SK-N-SH (cell line): ENCODE measurements around the gene UBAC2. TPM values are rescaled to one million over a fixed set of nuclear protein-coding genes. Genes with fewer than 3 reads are reported as not detected.

Source experiments
- CTCF ChIA-PET: fragments of 300-600, 350-600 bp; formaldehyde crosslinking; extraction: SDS; loops from one replicate; lab custom pipeline; 2021; lab: Yijun Ruan, JAX
- POLR2A ChIA-PET: fragments of 350-600 bp; sonication (Branson Sonifier 250); formaldehyde crosslinking; extraction: SDS; loops from one replicate; lab custom pipeline; 2020; ENCODE audit warnings: antibody characterized with exemption, inconsistent platforms; lab: Yijun Ruan, JAX
- DNase-seq: peaks from one replicate; pipeline ENCODE4 v3.0.0; 2012
- H2AFZ ChIP-seq: fragments of 200-600 bp; sonication (generic); 2 replicates; pipeline ENCODE4 v1.8.1; 2016; ENCODE audit warnings: antibody characterized with exemption, mild to moderate bottlenecking, low read depth
- H3F3A ChIP-seq: fragments of 200-600 bp; sonication (generic); replicated peaks from 2 replicates; pipeline ENCODE3; 2016; ENCODE audit warnings: antibody characterized with exemption, mild to moderate bottlenecking; ENCODE audit not compliant: insufficient read depth
- H3K27ac ChIP-seq, 2 experiments: fragments of 200-500 bp in 1 of 2; fragments of 200-600 bp in 1 of 2; sonication (Bioruptor generic) in 1 of 2; sonication (generic), shearing (Covaris generic) in 1 of 2; 2 replicates each; pipeline versions ENCODE4 v1.5.1 to v1.6.1; 2014 to 2016; ENCODE audit warnings: low read depth in 2 of 2, inconsistent platforms in 1 of 2, low read length in 1 of 2, mild to moderate bottlenecking in 1 of 2, mixed read lengths in 1 of 2
- H3K27me3 ChIP-seq: fragments of 200-600 bp; sonication (generic), shearing (Covaris generic); 2 replicates; pipeline ENCODE4 v1.6.1; 2016; ENCODE audit warnings: mixed run types; ENCODE audit not compliant: insufficient read depth
- H3K36me3 ChIP-seq, 2 experiments: fragments of 200-500 bp in 1 of 2; fragments of 200-600 bp in 1 of 2; sonication (Bioruptor generic) in 1 of 2; sonication (generic) in 1 of 2; replicated peaks in 1 of 2; 2 replicates each; pipeline versions ENCODE3 to v1.5.1; 2014 to 2016; ENCODE audit warnings: low read length in 1 of 2, mild to moderate bottlenecking in 1 of 2; ENCODE audit not compliant: insufficient read depth in 2 of 2, control insufficient read depth in 1 of 2
- H3K4me1 ChIP-seq, 2 experiments: fragments of 200-500 bp in 1 of 2; fragments of 200-600 bp in 1 of 2; sonication (Bioruptor generic) in 1 of 2; sonication (generic), shearing (Covaris generic) in 1 of 2; 2 replicates each; pipeline versions ENCODE4 v1.5.1 to v1.6.1; 2014 to 2016; ENCODE audit warnings: low read depth in 1 of 2, low read length in 1 of 2, mixed run types in 1 of 2; ENCODE audit not compliant: insufficient read depth in 2 of 2, control insufficient read depth in 1 of 2
- H3K4me2 ChIP-seq: fragments of 200-600 bp; sonication (generic), shearing (Covaris generic); 2 replicates; pipeline ENCODE4 v1.6.1; 2017; ENCODE audit warnings: mixed run types
- H3K4me3 ChIP-seq, 2 experiments: fragments of 200-500 bp in 1 of 2; fragments of 200-600 bp in 1 of 2; sonication (Bioruptor generic) in 1 of 2; sonication (generic), shearing (Covaris generic) in 1 of 2; 2 replicates each; pipeline versions ENCODE4 v1.5.1 to v1.8.1; 2014 to 2016; ENCODE audit warnings: low read depth in 2 of 2, inconsistent platforms in 1 of 2, low read length in 1 of 2, mild to moderate bottlenecking in 1 of 2, mixed read lengths in 1 of 2, moderate library complexity in 1 of 2
- H3K79me2 ChIP-seq: fragments of 200-600 bp; sonication (generic); 2 replicates; pipeline ENCODE4 v1.8.1; 2017; ENCODE audit warnings: mild to moderate bottlenecking; ENCODE audit not compliant: insufficient read depth
- H3K9ac ChIP-seq: fragments of 200-600 bp; sonication (generic); 2 replicates; pipeline ENCODE4 v1.6.1; 2017; ENCODE audit warnings: mixed run types
- H3K9me2 ChIP-seq: fragments of 200-600 bp; sonication (generic); 2 replicates; pipeline ENCODE4 v1.6.1; 2017; ENCODE audit warnings: mixed run types
- H3K9me3 ChIP-seq: fragments of 200-600 bp; sonication (generic); 2 replicates; pipeline ENCODE4 v1.6.1; 2017; ENCODE audit warnings: mixed run types, mild to moderate bottlenecking, moderate library complexity
- H4K20me1 ChIP-seq: fragments of 200-600 bp; sonication (generic); 2 replicates; pipeline ENCODE4 v1.6.1; 2017; ENCODE audit warnings: mild to moderate bottlenecking, mixed run types; ENCODE audit not compliant: insufficient read depth
- CHD2 ChIP-seq: fragments of 150-350 bp; IDR thresholded peaks from 2 replicates; pipeline ENCODE4 v1.6.1; 2018; ENCODE audit warnings: low read length; ENCODE audit not compliant: partially characterized antibody
- ELF1 ChIP-seq: IDR thresholded peaks from 2 replicates; pipeline ENCODE4 v1.4.0; 2012
- EZH2phosphoT487 ChIP-seq: fragments of 200-600 bp; sonication (generic); IDR thresholded peaks from 2 replicates; pipeline ENCODE4 v1.6.1; 2017; ENCODE audit warnings: low read depth, mixed run types, mild to moderate bottlenecking, antibody characterized with exemption, moderate library complexity, borderline replicate concordance
- FOSL2 ChIP-seq: IDR thresholded peaks from 2 replicates; pipeline ENCODE4 v1.4.0; 2012; ENCODE audit warnings: low read depth, mild to moderate bottlenecking, moderate library complexity, borderline replicate concordance
- FOXJ3 ChIP-seq: sonication (generic); formaldehyde crosslinking; IDR thresholded peaks from 2 replicates; pipeline ENCODE4 v1.5.1; 2020; ENCODE audit warnings: mild to moderate bottlenecking, missing genetic modification reagents
- FOXM1 ChIP-seq: IDR thresholded peaks from 2 replicates; pipeline ENCODE4 v1.4.0; 2012; ENCODE audit warnings: low read depth, mild to moderate bottlenecking
- GABPA ChIP-seq: IDR thresholded peaks from 2 replicates; pipeline ENCODE4 v1.4.0; 2012; ENCODE audit warnings: low read depth, mild to moderate bottlenecking
- GATA2 ChIP-seq: sonication (generic); formaldehyde crosslinking; IDR thresholded peaks from 2 replicates; pipeline ENCODE4 v1.5.0; 2020; ENCODE audit warnings: mild to moderate bottlenecking, missing genetic modification reagents
- MEF2A ChIP-seq: IDR thresholded peaks from 2 replicates; pipeline ENCODE4 v1.4.0; 2012; ENCODE audit warnings: low read depth, borderline replicate concordance
- NRF1 ChIP-seq: IDR thresholded peaks from 2 replicates; pipeline ENCODE4 v1.6.1; 2012; ENCODE audit warnings: low read depth, mild to moderate bottlenecking, low read length
- POLR2AphosphoS5 ChIP-seq: IDR thresholded peaks from 2 replicates; pipeline ENCODE4 v1.6.1; 2012; ENCODE audit warnings: low read depth, low read length
- RFX5 ChIP-seq: IDR thresholded peaks from 2 replicates; pipeline ENCODE4 v1.6.1; 2012; ENCODE audit warnings: mild to moderate bottlenecking, improper control_type of control experiment, low read length
- SIN3A ChIP-seq: IDR thresholded peaks from 2 replicates; pipeline ENCODE4 v1.6.1; 2012; ENCODE audit warnings: low read depth, mild to moderate bottlenecking, low read length, moderate library complexity, borderline replicate concordance
- SMC3 ChIP-seq: IDR thresholded peaks from 2 replicates; pipeline ENCODE4 v1.6.1; 2012; ENCODE audit warnings: low read depth, low read length, improper control_type of control experiment
- TCF12 ChIP-seq: IDR thresholded peaks from 2 replicates; pipeline ENCODE4 v1.4.0; 2012
- YY1 ChIP-seq: IDR thresholded peaks from 2 replicates; pipeline ENCODE4 v1.4.0; 2012; ENCODE audit warnings: low read depth, mild to moderate bottlenecking
- WGBS: methylation state at CpG from one replicate; pipeline ENCODE4 v1.1.6; 2017; ENCODE audit warnings: low lambda C conversion rate; 5-methylcytosine and 5-hydroxymethylcytosine counted together
- polyA plus RNA-seq, 3 experiments: library from polyadenylated mRNA; depleted of rRNA; stranded (reverse); fragments of >200 nt; gene quantifications; 2 replicates each; pipeline ENCODE4 v1.2.3, GENCODE V29; 2012
- TF ChIP-seq, protein P1 (sequence below): IDR thresholded peaks from 2 replicates; pipeline ENCODE4 v1.6.1; 2012; ENCODE audit warnings: mild to moderate bottlenecking, low read depth, low read length, moderate library complexity
- TF ChIP-seq, protein P2 (sequence below): IDR thresholded peaks from 2 replicates; pipeline ENCODE4 v1.4.0; 2012; ENCODE audit warnings: low read depth, borderline replicate concordance
- TF ChIP-seq, protein P3 (sequence below): IDR thresholded peaks from 2 replicates; pipeline ENCODE4 v1.4.0; 2012; ENCODE audit warnings: low read depth
- TF ChIP-seq, protein P4 (sequence below): fragments of 150-350 bp; IDR thresholded peaks from 2 replicates; pipeline ENCODE4 v1.6.1; 2016; ENCODE audit warnings: mild to moderate bottlenecking, low read depth, low read length

Gene UBAC2
- polyA plus RNA-seq, 1 of the 3 experiments (the other 2 are of a cell fraction), result 79.0 TPM

DNA sequence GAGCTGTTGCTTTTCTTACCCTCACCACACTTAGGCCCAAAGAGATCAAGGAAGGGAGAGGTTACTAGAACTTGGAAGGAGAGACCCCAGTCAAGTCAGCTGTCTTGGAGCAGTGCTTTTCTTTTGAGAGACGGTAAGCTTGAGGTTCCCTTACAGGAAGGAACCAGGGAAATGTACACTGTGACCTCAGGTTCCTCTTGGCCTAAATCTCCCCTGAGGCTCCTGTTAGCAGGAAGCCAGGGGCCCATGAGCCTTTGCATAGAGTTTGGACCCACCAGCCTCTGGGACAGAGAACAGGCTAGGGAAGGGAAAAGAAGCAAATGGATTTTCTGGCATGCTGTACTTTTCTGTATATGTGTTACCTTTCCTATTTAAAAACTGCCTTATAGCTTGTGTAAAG, 63.4 kb downstream of the UBAC2 start:
- Histone ChIP-seq H2AFZ (no peak overlapping the region), H3K36me3 (peaks cover 7 to 34% of the 10 kb centered on the region in 2 experiments), H3K9me3 (no peaks in the 10 kb centered on the region), H3K4me3 (no peak overlapping the region), H3K79me2 (no peaks in the 10 kb centered on the region; the same call in 1 of the 2 replicates), H3K9ac (no peak overlapping the region), H3F3A (no peaks in the 10 kb centered on the region), H3K9me2 (no peaks in the 10 kb centered on the region), H3K4me1 (no peaks in the 10 kb centered on the region), H3K27me3 (no peaks in the 10 kb centered on the region), H3K27ac (no peak overlapping the region), H3K4me2 (no peak overlapping the region), H4K20me1 (no peaks in the 10 kb centered on the region)
- DNase-seq, result no peak
- TF ChIP-seq ELF1 (no peak), RFX5 (no peak), YY1 (no peak), FOXJ3 (CRISPR knock-in tag) (no peak), GATA2 (CRISPR knock-in tag) (no peak), FOSL2 (no peak), EZH2phosphoT487 (no peak), TCF12 (no peak), FOXM1 (no peak), MEF2A (no peak), POLR2AphosphoS5 (no peak), SMC3 (no peak), CHD2 (no peak)
- TF ChIP-seq, protein P1, sequence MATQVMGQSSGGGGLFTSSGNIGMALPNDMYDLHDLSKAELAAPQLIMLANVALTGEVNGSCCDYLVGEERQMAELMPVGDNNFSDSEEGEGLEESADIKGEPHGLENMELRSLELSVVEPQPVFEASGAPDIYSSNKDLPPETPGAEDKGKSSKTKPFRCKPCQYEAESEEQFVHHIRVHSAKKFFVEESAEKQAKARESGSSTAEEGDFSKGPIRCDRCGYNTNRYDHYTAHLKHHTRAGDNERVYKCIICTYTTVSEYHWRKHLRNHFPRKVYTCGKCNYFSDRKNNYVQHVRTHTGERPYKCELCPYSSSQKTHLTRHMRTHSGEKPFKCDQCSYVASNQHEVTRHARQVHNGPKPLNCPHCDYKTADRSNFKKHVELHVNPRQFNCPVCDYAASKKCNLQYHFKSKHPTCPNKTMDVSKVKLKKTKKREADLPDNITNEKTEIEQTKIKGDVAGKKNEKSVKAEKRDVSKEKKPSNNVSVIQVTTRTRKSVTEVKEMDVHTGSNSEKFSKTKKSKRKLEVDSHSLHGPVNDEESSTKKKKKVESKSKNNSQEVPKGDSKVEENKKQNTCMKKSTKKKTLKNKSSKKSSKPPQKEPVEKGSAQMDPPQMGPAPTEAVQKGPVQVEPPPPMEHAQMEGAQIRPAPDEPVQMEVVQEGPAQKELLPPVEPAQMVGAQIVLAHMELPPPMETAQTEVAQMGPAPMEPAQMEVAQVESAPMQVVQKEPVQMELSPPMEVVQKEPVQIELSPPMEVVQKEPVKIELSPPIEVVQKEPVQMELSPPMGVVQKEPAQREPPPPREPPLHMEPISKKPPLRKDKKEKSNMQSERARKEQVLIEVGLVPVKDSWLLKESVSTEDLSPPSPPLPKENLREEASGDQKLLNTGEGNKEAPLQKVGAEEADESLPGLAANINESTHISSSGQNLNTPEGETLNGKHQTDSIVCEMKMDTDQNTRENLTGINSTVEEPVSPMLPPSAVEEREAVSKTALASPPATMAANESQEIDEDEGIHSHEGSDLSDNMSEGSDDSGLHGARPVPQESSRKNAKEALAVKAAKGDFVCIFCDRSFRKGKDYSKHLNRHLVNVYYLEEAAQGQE, result no peak
- POLR2A ChIA-PET, result interaction anchor here (1.1 kb wide), 1 partner anchor 64 kb away, joined by 3 read pairs; no protein-coding TSS in a partner anchor
- WGBS, result no CpG with 5 or more reads among the region's 1 CpG
- CTCF ChIA-PET, result interaction anchor here (1.1 to 10.4 kb wide), 5 partner anchors 9 to 171 kb away, joined by 3 to 184 read pairs (median 16); partner anchors contain the start of gene UBAC2

DNA sequence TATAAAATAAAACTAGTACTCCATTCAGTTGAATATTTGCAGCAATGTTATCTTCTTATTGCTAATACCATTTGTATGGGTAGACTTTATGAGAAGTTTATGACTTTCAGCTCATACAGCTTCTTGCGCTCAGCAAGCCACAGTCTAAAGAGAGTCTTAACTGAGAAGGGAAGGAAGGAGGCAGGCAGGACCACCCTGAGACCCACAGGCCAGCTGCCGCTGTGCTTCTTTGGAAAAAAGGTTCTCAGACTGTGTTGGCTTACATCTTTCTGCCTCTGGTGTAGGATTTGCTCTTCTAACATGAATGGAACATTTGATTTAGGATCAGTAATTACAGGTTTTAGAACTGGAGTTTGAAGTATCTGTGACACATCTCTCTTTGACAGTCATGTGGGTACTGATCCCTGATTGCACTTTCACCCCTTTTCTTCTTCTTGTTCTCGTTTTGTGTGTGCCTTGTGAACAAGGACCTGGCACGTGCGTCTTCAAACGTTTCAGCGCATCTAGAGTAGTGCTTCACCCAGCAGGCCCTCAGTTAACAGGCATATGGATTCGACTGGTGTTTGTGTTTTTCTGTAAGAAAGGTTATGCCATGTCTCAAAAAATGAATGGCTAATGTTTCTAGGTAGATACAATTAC, 64.6 kb downstream of the UBAC2 start:
- no peaks in the 10 kb centered on the region; the same call in 1 of the 2 replicates for H3K79me2 ChIP-seq
- ChIA-PET POLR2A (no interaction called here), CTCF (interaction anchor here (0.6 to 10.4 kb wide), 25 partner anchors 8 to 312 kb away, joined by 3 to 249 read pairs (median 5); partner anchors contain the start of gene UBAC2)
- no peak for TF ChIP-seq FOXJ3 (CRISPR knock-in tag)
- TF ChIP-seq, protein P2, sequence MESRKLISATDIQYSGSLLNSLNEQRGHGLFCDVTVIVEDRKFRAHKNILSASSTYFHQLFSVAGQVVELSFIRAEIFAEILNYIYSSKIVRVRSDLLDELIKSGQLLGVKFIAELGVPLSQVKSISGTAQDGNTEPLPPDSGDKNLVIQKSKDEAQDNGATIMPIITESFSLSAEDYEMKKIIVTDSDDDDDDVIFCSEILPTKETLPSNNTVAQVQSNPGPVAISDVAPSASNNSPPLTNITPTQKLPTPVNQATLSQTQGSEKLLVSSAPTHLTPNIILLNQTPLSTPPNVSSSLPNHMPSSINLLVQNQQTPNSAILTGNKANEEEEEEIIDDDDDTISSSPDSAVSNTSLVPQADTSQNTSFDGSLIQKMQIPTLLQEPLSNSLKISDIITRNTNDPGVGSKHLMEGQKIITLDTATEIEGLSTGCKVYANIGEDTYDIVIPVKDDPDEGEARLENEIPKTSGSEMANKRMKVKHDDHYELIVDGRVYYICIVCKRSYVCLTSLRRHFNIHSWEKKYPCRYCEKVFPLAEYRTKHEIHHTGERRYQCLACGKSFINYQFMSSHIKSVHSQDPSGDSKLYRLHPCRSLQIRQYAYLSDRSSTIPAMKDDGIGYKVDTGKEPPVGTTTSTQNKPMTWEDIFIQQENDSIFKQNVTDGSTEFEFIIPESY, result no peak
- TF ChIP-seq, protein P3, sequence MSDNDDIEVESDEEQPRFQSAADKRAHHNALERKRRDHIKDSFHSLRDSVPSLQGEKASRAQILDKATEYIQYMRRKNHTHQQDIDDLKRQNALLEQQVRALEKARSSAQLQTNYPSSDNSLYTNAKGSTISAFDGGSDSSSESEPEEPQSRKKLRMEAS, result no peak
- TF ChIP-seq NRF1, result no peak
- no peak for TF ChIP-seq SMC3
- TF ChIP-seq FOSL2, result no peak
- no peak for TF ChIP-seq RFX5
- TF ChIP-seq GABPA, result no peak
- TF ChIP-seq EZH2phosphoT487, result no peak
- TF ChIP-seq, protein P4, sequence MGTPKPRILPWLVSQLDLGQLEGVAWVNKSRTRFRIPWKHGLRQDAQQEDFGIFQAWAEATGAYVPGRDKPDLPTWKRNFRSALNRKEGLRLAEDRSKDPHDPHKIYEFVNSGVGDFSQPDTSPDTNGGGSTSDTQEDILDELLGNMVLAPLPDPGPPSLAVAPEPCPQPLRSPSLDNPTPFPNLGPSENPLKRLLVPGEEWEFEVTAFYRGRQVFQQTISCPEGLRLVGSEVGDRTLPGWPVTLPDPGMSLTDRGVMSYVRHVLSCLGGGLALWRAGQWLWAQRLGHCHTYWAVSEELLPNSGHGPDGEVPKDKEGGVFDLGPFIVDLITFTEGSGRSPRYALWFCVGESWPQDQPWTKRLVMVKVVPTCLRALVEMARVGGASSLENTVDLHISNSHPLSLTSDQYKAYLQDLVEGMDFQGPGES, result no peak
- no peak for TF ChIP-seq SIN3A
- no peaks in the 10 kb centered on the region for H3K9me3 ChIP-seq
- peaks cover 5 to 30% of the 10 kb centered on the region in 2 experiments for H3K36me3 ChIP-seq
- H4K20me1 ChIP-seq, result no peaks in the 10 kb centered on the region
- no peak overlapping the region for H3K27ac ChIP-seq
- no peak for DNase-seq
- H2AFZ ChIP-seq, result no peak overlapping the region
- H3K4me3 ChIP-seq, result no peak overlapping the region
- no peaks in the 10 kb centered on the region for H3K27me3 ChIP-seq
- H3K4me2 ChIP-seq, result no peak overlapping the region
- WGBS, result 85% methylated on average over 8 of the region's 8 CpGs
- H3K4me1 ChIP-seq, result no peaks in the 10 kb centered on the region
- H3K9me2 ChIP-seq, result no peaks in the 10 kb centered on the region
- no peak overlapping the region for H3K9ac ChIP-seq
- peaks cover 3% of the 10 kb centered on the region for H3F3A ChIP-seq
